BLaER1 (cell line): ENCODE data around the gene TENT4A.

Experiments used
- H3K27ac ChIP-seq: shearing (Covaris generic); formaldehyde crosslinking; 2 replicates; pipeline ENCODE4 v1.8.1; 2022
- H3K27me3 ChIP-seq: shearing (Covaris generic); formaldehyde crosslinking; 2 replicates; pipeline ENCODE4 v1.8.1; 2022
- H3K36me3 ChIP-seq: shearing (Covaris generic); formaldehyde crosslinking; 2 replicates; pipeline ENCODE4 v1.8.1; 2022
- H3K4me1 ChIP-seq: shearing (Covaris generic); formaldehyde crosslinking; 2 replicates; pipeline ENCODE4 v1.8.1; 2022
- H3K4me2 ChIP-seq: shearing (Covaris generic); formaldehyde crosslinking; 2 replicates; pipeline ENCODE4 v1.8.1; 2022
- H3K4me3 ChIP-seq: shearing (Covaris generic); formaldehyde crosslinking; 2 replicates; pipeline ENCODE4 v1.8.1; 2022
- H3K9ac ChIP-seq: shearing (Covaris generic); formaldehyde crosslinking; 2 replicates; pipeline ENCODE4 v1.8.1; 2022
- H3K9me3 ChIP-seq: shearing (Covaris generic); formaldehyde crosslinking; 2 replicates; pipeline ENCODE4 v1.8.1; 2022
- H4K20me1 ChIP-seq: shearing (Covaris generic); formaldehyde crosslinking; 2 replicates; pipeline ENCODE4 v1.8.1; 2022
- Cebpa-rat ChIP-seq: shearing (Covaris generic); IDR thresholded peaks from 2 replicates; pipeline ENCODE4 v1.8.1; 2022

Gene TENT4A

GRCh38 chr5:6762697-6763096 lies 49.5 kb downstream of the TENT4A start:
- H3K27me3 ChIP-seq: no peaks in the 10 kb centered on the region
- no peak overlapping the region for H3K27ac ChIP-seq
- no peak overlapping the region for H3K4me2 ChIP-seq
- H3K4me3 ChIP-seq: no peak overlapping the region
- H4K20me1 ChIP-seq: 0 out of 2 replicates have a peak, but pooled peaks cover 7% of the 10 kb centered on the region
- no peaks in the 10 kb centered on the region for H3K9me3 ChIP-seq
- TF ChIP-seq Cebpa-rat: no peak
- H3K9ac ChIP-seq: no peak overlapping the region
- H3K36me3 ChIP-seq: peaks cover 20% of the 10 kb centered on the region
- peaks cover 34% of the 10 kb centered on the region for H3K4me1 ChIP-seq

GRCh38 chr5:6763191-6763590 lies 50.0 kb downstream of the TENT4A start:
- no peaks in the 10 kb centered on the region for H3K9me3 ChIP-seq
- peaks cover 15% of the 10 kb centered on the region for H3K36me3 ChIP-seq
- no peaks in the 10 kb centered on the region for H3K27me3 ChIP-seq
- H4K20me1 ChIP-seq: 0 out of 2 replicates have a peak, but pooled peaks cover 2% of the 10 kb centered on the region
- no peak overlapping the region for H3K4me3 ChIP-seq
- peaks cover 39% of the 10 kb centered on the region for H3K4me1 ChIP-seq
- no peak overlapping the region for H3K4me2 ChIP-seq
- no peak for TF ChIP-seq Cebpa-rat
- no peak overlapping the region for H3K9ac ChIP-seq
- H3K27ac ChIP-seq: no peak overlapping the region

GRCh38 chr5:6765612-6766525 lies 52.6 kb downstream of the TENT4A start:
- H3K27ac ChIP-seq: peak overlapping the region; percentile 54

DNA sequence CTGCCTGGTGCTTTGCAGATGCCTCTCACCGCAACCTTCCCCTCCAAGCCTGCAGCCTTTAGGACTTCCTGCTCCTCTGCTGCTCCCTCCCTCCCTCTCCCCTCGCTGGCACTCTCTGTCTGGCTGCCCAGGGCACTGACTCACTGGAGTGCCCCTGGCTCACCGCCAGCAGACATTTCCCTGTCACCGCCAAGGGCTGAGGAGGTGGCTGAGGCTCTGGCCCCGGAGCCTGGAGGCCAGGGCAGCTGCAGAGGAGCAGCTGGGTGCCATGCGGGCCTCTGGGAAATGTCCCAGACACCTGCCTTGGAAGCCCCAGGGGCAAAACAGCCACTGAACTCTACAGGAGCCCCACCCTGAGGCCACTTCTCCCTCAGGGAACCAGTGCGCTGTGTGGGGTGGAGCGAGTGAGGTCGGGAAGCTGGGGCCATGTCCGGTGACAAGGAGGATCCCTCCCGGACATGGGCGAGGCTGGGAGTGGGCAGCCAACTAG lies 53.4 kb downstream of the TENT4A start:
- no peak overlapping the region for H3K4me3 ChIP-seq
- peak overlapping the region; percentile 88 for H3K4me2 ChIP-seq
- H3K9ac ChIP-seq: 0 out of 2 replicates have a peak overlapping the region, but pooled peaks have one; percentile 54

More at GRCh38 chr5:6765612-6766525, 52.6 kb downstream of the TENT4A start:
- H3K9ac ChIP-seq: peak overlapping the region; percentile 54
- H3K4me3 ChIP-seq: no peak overlapping the region
- H3K4me2 ChIP-seq: peak overlapping the region; percentile 88
- H3K4me1 ChIP-seq: peaks cover 60% of the 10 kb centered on the region
- H3K9me3 ChIP-seq: no peaks in the 10 kb centered on the region
- H3K27me3 ChIP-seq: no peaks in the 10 kb centered on the region
- H4K20me1 ChIP-seq: no peaks in the 10 kb centered on the region
- TF ChIP-seq Cebpa-rat: no peak
- no peaks in the 10 kb centered on the region for H3K36me3 ChIP-seq

DNA sequence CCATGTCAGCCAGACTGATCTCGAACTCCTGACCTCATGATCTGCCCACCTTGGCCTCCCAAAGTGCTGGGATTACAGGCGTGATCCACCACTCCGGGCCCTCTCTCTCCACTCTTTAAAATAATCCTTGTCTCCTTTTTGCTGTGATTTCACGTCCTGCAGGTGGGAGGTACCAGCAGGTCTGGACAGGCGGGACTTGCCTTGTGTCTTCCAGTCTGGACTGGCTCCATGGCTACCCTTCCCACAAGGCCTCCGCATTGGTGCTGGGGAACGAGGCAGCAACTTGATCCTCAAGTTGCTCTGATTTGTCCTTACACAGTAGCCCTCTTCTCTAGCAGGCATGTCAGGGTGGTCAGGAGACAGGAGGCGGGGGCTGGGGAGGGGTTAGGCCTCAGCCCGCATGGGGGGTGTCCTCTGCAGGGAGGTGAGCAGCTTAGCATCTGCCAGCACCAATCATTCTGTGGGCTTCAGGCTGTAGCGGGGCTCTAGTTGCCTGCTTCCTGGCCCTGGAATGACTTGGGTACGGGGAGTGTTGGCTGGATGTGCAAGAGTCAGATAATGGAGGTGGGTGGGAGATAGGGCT lies 54.3 kb downstream of the TENT4A start:
- TF ChIP-seq Cebpa-rat: no peak
- no peak overlapping the region for H3K27ac ChIP-seq
- 0 out of 2 replicates have a peak overlapping the region, but pooled peaks have one; percentile 88 for H3K4me2 ChIP-seq
- H3K27me3 ChIP-seq: no peaks in the 10 kb centered on the region
- H3K4me3 ChIP-seq: no peak overlapping the region
- H3K36me3 ChIP-seq: no peaks in the 10 kb centered on the region
- peaks cover 53% of the 10 kb centered on the region for H3K4me1 ChIP-seq
- no peaks in the 10 kb centered on the region for H4K20me1 ChIP-seq
- H3K9ac ChIP-seq: no peak overlapping the region
- H3K9me3 ChIP-seq: no peaks in the 10 kb centered on the region

More for the DNA sequence above, 53.4 kb downstream of the TENT4A start:
- Histone ChIP-seq H3K36me3 (no peaks in the 10 kb centered on the region), H3K9me3 (no peaks in the 10 kb centered on the region), H3K4me1 (peaks cover 60% of the 10 kb centered on the region), H4K20me1 (no peaks in the 10 kb centered on the region), H3K27me3 (no peaks in the 10 kb centered on the region), H3K27ac (peak overlapping the region; percentile 54; the same call in 1 of the 2 replicates)
- no peak for TF ChIP-seq Cebpa-rat

- no peaks in the 10 kb centered on the region for H3K36me3 ChIP-seq
- H4K20me1 ChIP-seq: no peaks in the 10 kb centered on the region
- H3K27ac ChIP-seq: no peak overlapping the region
- no peak overlapping the region for H3K4me3 ChIP-seq
- peak overlapping the region; percentile 36 for H3K4me2 ChIP-seq
- H3K27me3 ChIP-seq: no peaks in the 10 kb centered on the region
- no peak overlapping the region for H3K9ac ChIP-seq
- peaks cover 53% of the 10 kb centered on the region for H3K4me1 ChIP-seq
- TF ChIP-seq Cebpa-rat: no peak
- H3K9me3 ChIP-seq: no peaks in the 10 kb centered on the region
Observed at GRCh38 chr5:6768590-6769230, 55.5 kb downstream of the TENT4A start.

- no peaks in the 10 kb centered on the region for H3K27me3 ChIP-seq
- peaks cover 43% of the 10 kb centered on the region for H3K4me1 ChIP-seq
- H3K4me3 ChIP-seq: no peak overlapping the region
- no peaks in the 10 kb centered on the region for H3K9me3 ChIP-seq
- TF ChIP-seq Cebpa-rat: no peak
- no peak overlapping the region for H3K9ac ChIP-seq
- no peak overlapping the region for H3K4me2 ChIP-seq
- H4K20me1 ChIP-seq: no peaks in the 10 kb centered on the region
- H3K27ac ChIP-seq: peak overlapping the region; percentile 9; the same call in 1 of the 2 replicates
- H3K36me3 ChIP-seq: no peaks in the 10 kb centered on the region
Observed at GRCh38 chr5:6770826-6771607, 57.8 kb downstream of the TENT4A start.

- no peak overlapping the region for H3K9ac ChIP-seq
- H3K36me3 ChIP-seq: no peaks in the 10 kb centered on the region
- H3K4me2 ChIP-seq: no peak overlapping the region
- H3K4me1 ChIP-seq: peaks cover 24% of the 10 kb centered on the region
- no peaks in the 10 kb centered on the region for H3K27me3 ChIP-seq
- no peaks in the 10 kb centered on the region for H4K20me1 ChIP-seq
- H3K27ac ChIP-seq: no peak overlapping the region
- TF ChIP-seq Cebpa-rat: no peak
- H3K9me3 ChIP-seq: no peaks in the 10 kb centered on the region
- H3K4me3 ChIP-seq: no peak overlapping the region
Observed at GRCh38 chr5:6772886-6773285, 59.7 kb downstream of the TENT4A start.
